Measurements from ENCODE around the gene UNC5B.

The UNC5B gene

GRCh38 chr10:71236822-71237682 lies 24.7 kb downstream of the UNC5B start:
- no peak for TF ChIP-seq POLR2AphosphoS5 (IDR thresholded peaks at IDR 0.05; ENCODE audit: low read depth, low read length)
- TF ChIP-seq TAF1 (IDR thresholded peaks at IDR 0.05; ENCODE audit: borderline replicate concordance, low read depth, low read length): no peak
- no peak for TF ChIP-seq POLR2A (IDR thresholded peaks at IDR 0.05; ENCODE audit: low read depth, low read length)
- DNase-seq (ENCODE audit: insufficient read length): no peak
- FAIRE-seq: no peak

GRCh38 chr10:71237843-71238623 lies 25.7 kb downstream of the UNC5B start:
- FAIRE-seq: no peak
- TF ChIP-seq POLR2A (IDR thresholded peaks at IDR 0.05; ENCODE audit: low read depth, low read length) (no peak), TAF1 (IDR thresholded peaks at IDR 0.05; ENCODE audit: borderline replicate concordance, low read depth, low read length) (no peak), POLR2AphosphoS5 (IDR thresholded peaks at IDR 0.05; ENCODE audit: low read depth, low read length) (no peak)
- DNase-seq (ENCODE audit: insufficient read length): no peak

GRCh38 chr10:71238626-71239025 lies 26.3 kb downstream of the UNC5B start:
- DNase-seq (ENCODE audit: insufficient read length) (no peak), FAIRE-seq (no peak)
- TF ChIP-seq POLR2AphosphoS5 (IDR thresholded peaks at IDR 0.05; ENCODE audit: low read depth, low read length): no peak
- no peak for TF ChIP-seq TAF1 (IDR thresholded peaks at IDR 0.05; ENCODE audit: borderline replicate concordance, low read depth, low read length)
- no peak for TF ChIP-seq POLR2A (IDR thresholded peaks at IDR 0.05; ENCODE audit: low read depth, low read length)

GRCh38 chr10:71239131-71239915 lies 27.0 kb downstream of the UNC5B start:
- TF ChIP-seq POLR2AphosphoS5 (IDR thresholded peaks at IDR 0.05; ENCODE audit: low read depth, low read length): no peak
- no peak for TF ChIP-seq POLR2A (IDR thresholded peaks at IDR 0.05; ENCODE audit: low read depth, low read length)
- no peak for TF ChIP-seq TAF1 (IDR thresholded peaks at IDR 0.05; ENCODE audit: borderline replicate concordance, low read depth, low read length)
- FAIRE-seq: no peak
- no peak for DNase-seq (ENCODE audit: insufficient read length)

- no peak for DNase-seq (ENCODE audit: insufficient read length)
- FAIRE-seq: no peak
- TF ChIP-seq TAF1 (IDR thresholded peaks at IDR 0.05; ENCODE audit: borderline replicate concordance, low read depth, low read length): no peak
- TF ChIP-seq POLR2AphosphoS5 (IDR thresholded peaks at IDR 0.05; ENCODE audit: low read depth, low read length): no peak
- TF ChIP-seq POLR2A (IDR thresholded peaks at IDR 0.05; ENCODE audit: low read depth, low read length): no peak
These were observed 27.8 kb downstream of the UNC5B start for GRCh38 chr10:71239946-71240795.

GRCh38 chr10:71241114-71241829 lies 28.9 kb downstream of the UNC5B start:
- no peak for TF ChIP-seq POLR2AphosphoS5 (IDR thresholded peaks at IDR 0.05; ENCODE audit: low read depth, low read length)
- TF ChIP-seq TAF1 (IDR thresholded peaks at IDR 0.05; ENCODE audit: borderline replicate concordance, low read depth, low read length): no peak
- no peak for TF ChIP-seq POLR2A (IDR thresholded peaks at IDR 0.05; ENCODE audit: low read depth, low read length)
- DNase-seq (ENCODE audit: insufficient read length) (no peak), FAIRE-seq (no peak)

- no peak for FAIRE-seq
- no peak for TF ChIP-seq POLR2A (IDR thresholded peaks at IDR 0.05; ENCODE audit: low read depth, low read length)
- no peak for TF ChIP-seq POLR2AphosphoS5 (IDR thresholded peaks at IDR 0.05; ENCODE audit: low read depth, low read length)
- TF ChIP-seq TAF1 (IDR thresholded peaks at IDR 0.05; ENCODE audit: borderline replicate concordance, low read depth, low read length): no peak
- DNase-seq (ENCODE audit: insufficient read length): no peak
These were observed 29.7 kb downstream of the UNC5B start for GRCh38 chr10:71241830-71242621.

GRCh38 chr10:71242622-71243009 lies 30.2 kb downstream of the UNC5B start:
- no peak for FAIRE-seq
- no peak for DNase-seq (ENCODE audit: insufficient read length)
- TF ChIP-seq POLR2A (IDR thresholded peaks at IDR 0.05; ENCODE audit: low read depth, low read length) (no peak), TAF1 (IDR thresholded peaks at IDR 0.05; ENCODE audit: borderline replicate concordance, low read depth, low read length) (no peak), POLR2AphosphoS5 (IDR thresholded peaks at IDR 0.05; ENCODE audit: low read depth, low read length) (no peak)

GRCh38 chr10:71243756-71244395 lies 31.5 kb downstream of the UNC5B start:
- DNase-seq (ENCODE audit: insufficient read length): no peak
- TF ChIP-seq POLR2A (IDR thresholded peaks at IDR 0.05; ENCODE audit: low read depth, low read length): no peak
- no peak for TF ChIP-seq TAF1 (IDR thresholded peaks at IDR 0.05; ENCODE audit: borderline replicate concordance, low read depth, low read length)
- TF ChIP-seq POLR2AphosphoS5 (IDR thresholded peaks at IDR 0.05; ENCODE audit: low read depth, low read length): no peak
- no peak for FAIRE-seq
